ENCODE results near the gene C9orf43. TPM values are rescaled to one million over a fixed set of nuclear protein-coding genes. Genes with fewer than 3 reads are reported as not detected.

C9orf43 gene
- total RNA-seq, 2 experiments from 2014 or later, result 1.8 to 2.9 TPM

DNA sequence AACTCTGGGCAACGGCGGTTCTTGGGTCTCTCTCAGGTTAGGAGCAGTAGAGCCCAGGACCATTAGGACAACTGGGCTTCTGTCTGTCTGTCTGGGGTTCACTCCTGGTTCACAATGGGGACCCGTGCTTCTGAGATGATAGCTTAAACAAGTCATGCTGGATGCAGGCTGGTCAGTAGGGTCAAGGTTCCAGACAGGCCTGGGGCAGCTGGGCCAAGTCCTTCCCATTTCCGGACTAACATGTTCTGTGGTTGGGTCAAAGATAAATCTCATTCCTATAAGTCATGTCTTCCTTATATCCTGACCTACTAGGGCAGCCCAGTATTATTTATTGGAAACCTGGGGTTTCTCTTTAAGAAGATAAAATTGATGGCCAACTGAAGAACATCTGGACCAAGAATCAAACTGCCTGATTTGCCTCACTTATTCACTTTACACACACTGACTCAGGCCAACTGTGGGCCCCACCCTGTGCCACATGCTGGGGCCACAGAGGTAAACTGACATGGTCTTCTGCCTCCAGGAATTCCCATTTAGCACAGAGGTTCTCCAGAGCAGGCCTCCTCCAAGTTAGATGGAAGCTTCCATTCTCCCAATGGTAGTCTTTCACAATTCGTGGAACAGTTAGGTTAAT, 42.1 kb upstream of the C9orf43 start:
- H3K9me3 ChIP-seq (ENCODE audit: low read length), result no peaks in the 10 kb centered on the region
- H3K4me3 ChIP-seq (ENCODE audit: low read depth, low read length, poor library complexity, severe bottlenecking), result no peak overlapping the region
- peaks cover 9% of the 10 kb centered on the region; the same call in 1 of the 2 replicates for H3K36me3 ChIP-seq (ENCODE audit: insufficient read depth, low read length)
- intact Hi-C loops (cut with micrococcal nuclease; ENCODE audit: unreplicated experiment), result no loop called here
- BruUV-seq (replicated peaks), result no TSS peak
- TF ChIP-seq, protein P1, sequence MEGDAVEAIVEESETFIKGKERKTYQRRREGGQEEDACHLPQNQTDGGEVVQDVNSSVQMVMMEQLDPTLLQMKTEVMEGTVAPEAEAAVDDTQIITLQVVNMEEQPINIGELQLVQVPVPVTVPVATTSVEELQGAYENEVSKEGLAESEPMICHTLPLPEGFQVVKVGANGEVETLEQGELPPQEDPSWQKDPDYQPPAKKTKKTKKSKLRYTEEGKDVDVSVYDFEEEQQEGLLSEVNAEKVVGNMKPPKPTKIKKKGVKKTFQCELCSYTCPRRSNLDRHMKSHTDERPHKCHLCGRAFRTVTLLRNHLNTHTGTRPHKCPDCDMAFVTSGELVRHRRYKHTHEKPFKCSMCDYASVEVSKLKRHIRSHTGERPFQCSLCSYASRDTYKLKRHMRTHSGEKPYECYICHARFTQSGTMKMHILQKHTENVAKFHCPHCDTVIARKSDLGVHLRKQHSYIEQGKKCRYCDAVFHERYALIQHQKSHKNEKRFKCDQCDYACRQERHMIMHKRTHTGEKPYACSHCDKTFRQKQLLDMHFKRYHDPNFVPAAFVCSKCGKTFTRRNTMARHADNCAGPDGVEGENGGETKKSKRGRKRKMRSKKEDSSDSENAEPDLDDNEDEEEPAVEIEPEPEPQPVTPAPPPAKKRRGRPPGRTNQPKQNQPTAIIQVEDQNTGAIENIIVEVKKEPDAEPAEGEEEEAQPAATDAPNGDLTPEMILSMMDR (conservative IDR thresholded peaks at IDR 0.05; ENCODE audit: low read length), result no peak
- TF ChIP-seq EZH2phosphoT487 (IDR thresholded peaks at IDR 0.05; ENCODE audit: borderline replicate concordance, low read depth, low read length), result no peak
- ChIA-PET POLR2A (interaction anchor here (0.6 to 0.7 kb wide), 4 partner anchors 16 to 233 kb away, joined by 3 to 4 read pairs (median 3); no protein-coding TSS in a partner anchor), CTCF (ENCODE audit: unreplicated experiment) (no interaction called here)
- no peaks in the 10 kb centered on the region for H3K79me2 ChIP-seq (ENCODE audit: insufficient read depth, low read depth, low read length)
- no peak overlapping the region for H3K27ac ChIP-seq (ENCODE audit: low read depth, low read length, poor library complexity, severe bottlenecking)
- no peaks in the 10 kb centered on the region for H3K9me2 ChIP-seq (ENCODE audit: insufficient read depth, low read length)
- H2AFZ ChIP-seq (ENCODE audit: low read length), result no peak overlapping the region
- no peak for DNase-seq (ENCODE audit: low spot score)
- no peak overlapping the region for H3K4me2 ChIP-seq (ENCODE audit: low read length)
- no peaks in the 10 kb centered on the region for H4K20me1 ChIP-seq (ENCODE audit: insufficient read depth, low read length)
- no peaks in the 10 kb centered on the region for H3K4me1 ChIP-seq (ENCODE audit: insufficient read depth, low read length, poor library complexity, severe bottlenecking)

DNA sequence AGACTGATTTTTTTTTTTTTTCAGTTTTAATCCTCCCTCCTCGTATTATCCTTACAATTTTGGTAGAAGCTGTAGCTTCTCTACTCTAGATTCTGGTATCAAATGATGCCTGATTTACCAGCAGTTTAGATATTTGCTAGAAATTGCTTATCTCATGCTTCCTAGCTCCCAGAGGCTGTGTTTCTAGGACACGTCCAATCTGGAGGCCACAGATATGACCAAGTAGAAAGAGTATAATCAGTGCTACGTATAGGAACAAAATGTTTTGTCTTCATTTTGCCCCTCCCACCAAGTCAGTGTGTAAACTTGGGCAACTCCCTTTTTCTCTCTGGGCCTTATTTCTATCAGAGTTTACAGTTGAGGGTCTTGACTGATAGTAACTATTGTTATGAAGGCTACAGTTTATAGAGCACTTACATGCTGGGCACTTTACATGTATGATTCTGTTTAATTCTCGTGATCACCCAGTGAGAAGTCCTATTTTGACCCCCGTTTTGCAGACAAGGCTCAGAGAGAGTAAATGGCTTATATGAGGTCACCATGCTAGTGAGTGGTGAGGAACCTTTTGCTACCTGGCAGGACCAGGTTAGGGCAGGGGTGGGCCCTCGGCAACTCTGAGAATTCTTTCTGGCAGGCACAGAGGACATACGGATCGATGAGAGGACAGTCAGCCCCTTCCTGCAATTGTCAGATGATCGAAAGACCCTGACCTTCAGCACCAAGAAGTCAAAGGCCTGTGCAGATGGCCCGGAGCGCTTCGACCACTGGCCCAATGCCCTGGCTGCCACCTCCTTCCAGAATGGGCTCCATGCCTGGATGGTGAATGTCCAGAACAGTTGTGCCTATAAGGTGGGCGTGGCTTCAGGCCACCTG, 41.3 kb upstream of the C9orf43 start:
- H3K36me3 ChIP-seq (ENCODE audit: insufficient read depth, low read length), result peaks cover 17% of the 10 kb centered on the region; the same call in 1 of the 2 replicates
- H3K79me2 ChIP-seq (ENCODE audit: insufficient read depth, low read depth, low read length), result no peaks in the 10 kb centered on the region
- H3K9me2 ChIP-seq (ENCODE audit: insufficient read depth, low read length), result no peaks in the 10 kb centered on the region
- POLR2A ChIA-PET, result interaction anchor here (0.7 kb wide), 2 partner anchors 149 to 232 kb away, joined by 3 read pairs; no protein-coding TSS in a partner anchor
- H3K27ac ChIP-seq (ENCODE audit: low read depth, low read length, poor library complexity, severe bottlenecking), result no peak overlapping the region
- H4K20me1 ChIP-seq (ENCODE audit: insufficient read depth, low read length), result no peaks in the 10 kb centered on the region
- H3K4me1 ChIP-seq (ENCODE audit: insufficient read depth, low read length, poor library complexity, severe bottlenecking), result no peaks in the 10 kb centered on the region
- no peak overlapping the region for H3K4me2 ChIP-seq (ENCODE audit: low read length)
- BruUV-seq (replicated peaks), result no TSS peak
- H3K4me3 ChIP-seq (ENCODE audit: low read depth, low read length, poor library complexity, severe bottlenecking), result no peak overlapping the region
- TF ChIP-seq, protein P1 (conservative IDR thresholded peaks at IDR 0.05; ENCODE audit: low read length), result no peak
- TF ChIP-seq EZH2phosphoT487 (IDR thresholded peaks at IDR 0.05; ENCODE audit: borderline replicate concordance, low read depth, low read length), result no peak
- CTCF ChIA-PET (ENCODE audit: unreplicated experiment), result no interaction called here
- intact Hi-C loops (cut with micrococcal nuclease; ENCODE audit: unreplicated experiment), result no loop called here
- H2AFZ ChIP-seq (ENCODE audit: low read length), result no peak overlapping the region
- no peaks in the 10 kb centered on the region for H3K9me3 ChIP-seq (ENCODE audit: low read length)
- DNase-seq (ENCODE audit: low spot score), result no peak

DNA sequence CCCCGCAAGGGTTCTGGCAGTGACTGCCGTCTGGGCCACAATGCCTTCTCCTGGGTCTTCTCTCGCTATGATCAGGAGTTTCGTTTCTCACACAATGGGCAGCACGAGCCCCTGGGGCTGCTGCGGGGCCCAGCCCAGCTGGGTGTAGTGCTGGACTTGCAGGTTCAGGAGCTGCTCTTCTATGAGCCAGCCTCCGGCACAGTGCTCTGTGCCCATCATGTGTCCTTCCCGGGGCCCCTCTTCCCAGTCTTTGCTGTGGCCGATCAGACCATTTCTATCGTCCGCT, 40.7 kb upstream of the C9orf43 start:
- ChIA-PET POLR2A (no interaction called here), CTCF (ENCODE audit: unreplicated experiment) (no interaction called here)
- H2AFZ ChIP-seq (ENCODE audit: low read length), result no peak overlapping the region
- no peaks in the 10 kb centered on the region for H3K79me2 ChIP-seq (ENCODE audit: insufficient read depth, low read depth, low read length)
- H3K9me3 ChIP-seq (ENCODE audit: low read length), result no peaks in the 10 kb centered on the region
- intact Hi-C loops (cut with micrococcal nuclease; ENCODE audit: unreplicated experiment), result no loop called here
- no peak for DNase-seq (ENCODE audit: low spot score)
- H3K36me3 ChIP-seq (ENCODE audit: insufficient read depth, low read length), result peaks cover 20% of the 10 kb centered on the region; the same call in 1 of the 2 replicates
- no peaks in the 10 kb centered on the region for H3K9me2 ChIP-seq (ENCODE audit: insufficient read depth, low read length)
- H4K20me1 ChIP-seq (ENCODE audit: insufficient read depth, low read length), result no peaks in the 10 kb centered on the region
- no peaks in the 10 kb centered on the region for H3K4me1 ChIP-seq (ENCODE audit: insufficient read depth, low read length, poor library complexity, severe bottlenecking)
- TF ChIP-seq EZH2phosphoT487 (IDR thresholded peaks at IDR 0.05; ENCODE audit: borderline replicate concordance, low read depth, low read length), result no peak
- no peak overlapping the region for H3K27ac ChIP-seq (ENCODE audit: low read depth, low read length, poor library complexity, severe bottlenecking)
- BruUV-seq (replicated peaks), result no TSS peak
- no peak overlapping the region for H3K4me2 ChIP-seq (ENCODE audit: low read length)
- H3K4me3 ChIP-seq (ENCODE audit: low read depth, low read length, poor library complexity, severe bottlenecking), result no peak overlapping the region

Data from OCI-LY7 (cell line).